AG09309 (cell line): ENCODE results near the gene NRXN2.

Source experiments
- DNase-seq: peaks from one replicate; pipeline ENCODE4 v3.0.0-alpha.2; 2010; ENCODE audit warnings: low read depth
- H3K4me3 ChIP-seq: 2 replicates; pipeline ENCODE4 v1.5.1; 2011; ENCODE audit warnings: mild to moderate bottlenecking, low read depth, low read length, moderate library complexity; ENCODE audit not compliant: control insufficient read depth
- TF ChIP-seq, protein P1 (sequence below): IDR thresholded peaks from 2 replicates; pipeline ENCODE4 v1.5.1; 2011; ENCODE audit warnings: mild to moderate bottlenecking, low read depth, low read length, inconsistent platforms; ENCODE audit not compliant: insufficient read depth, control insufficient read depth; ENCODE audit errors: missing control alignments

The NRXN2 gene

GRCh38 chr11:64632654-64633053, 90.3 kb downstream of the NRXN2 start:
- no peak for DNase-seq
- H3K4me3 ChIP-seq: no peak overlapping the region
- TF ChIP-seq, protein P1, sequence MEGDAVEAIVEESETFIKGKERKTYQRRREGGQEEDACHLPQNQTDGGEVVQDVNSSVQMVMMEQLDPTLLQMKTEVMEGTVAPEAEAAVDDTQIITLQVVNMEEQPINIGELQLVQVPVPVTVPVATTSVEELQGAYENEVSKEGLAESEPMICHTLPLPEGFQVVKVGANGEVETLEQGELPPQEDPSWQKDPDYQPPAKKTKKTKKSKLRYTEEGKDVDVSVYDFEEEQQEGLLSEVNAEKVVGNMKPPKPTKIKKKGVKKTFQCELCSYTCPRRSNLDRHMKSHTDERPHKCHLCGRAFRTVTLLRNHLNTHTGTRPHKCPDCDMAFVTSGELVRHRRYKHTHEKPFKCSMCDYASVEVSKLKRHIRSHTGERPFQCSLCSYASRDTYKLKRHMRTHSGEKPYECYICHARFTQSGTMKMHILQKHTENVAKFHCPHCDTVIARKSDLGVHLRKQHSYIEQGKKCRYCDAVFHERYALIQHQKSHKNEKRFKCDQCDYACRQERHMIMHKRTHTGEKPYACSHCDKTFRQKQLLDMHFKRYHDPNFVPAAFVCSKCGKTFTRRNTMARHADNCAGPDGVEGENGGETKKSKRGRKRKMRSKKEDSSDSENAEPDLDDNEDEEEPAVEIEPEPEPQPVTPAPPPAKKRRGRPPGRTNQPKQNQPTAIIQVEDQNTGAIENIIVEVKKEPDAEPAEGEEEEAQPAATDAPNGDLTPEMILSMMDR: no peak

GRCh38 chr11:64632237-64632636, 90.8 kb downstream of the NRXN2 start:
- DNase-seq: no peak
- TF ChIP-seq, protein P1: no peak
- no peak overlapping the region for H3K4me3 ChIP-seq

DNA sequence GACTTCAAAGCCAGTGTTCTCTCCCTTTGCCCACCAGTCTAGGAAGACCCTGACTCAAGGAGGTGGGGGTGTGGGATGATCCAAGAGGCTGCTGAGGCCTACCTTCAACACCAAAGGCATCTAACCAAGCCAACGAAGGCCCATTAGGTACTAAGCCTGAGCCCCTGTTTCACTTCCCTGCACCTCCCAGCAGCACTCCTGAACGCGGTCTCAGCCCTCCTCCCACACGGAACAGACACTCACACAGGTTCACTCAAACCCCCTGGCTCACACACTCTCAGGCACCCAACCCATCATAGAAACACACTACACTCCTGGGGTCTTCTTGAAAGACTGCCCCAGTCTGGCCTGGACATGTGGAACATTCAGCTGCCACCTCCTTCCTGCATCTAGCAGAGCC, 91.3 kb downstream of the NRXN2 start:
- TF ChIP-seq, protein P1: no peak
- no peak overlapping the region for H3K4me3 ChIP-seq
- DNase-seq: no peak

- no peak overlapping the region for H3K4me3 ChIP-seq
- TF ChIP-seq, protein P1: no peak
- DNase-seq: no peak
Measured at GRCh38 chr11:64629796-64630562, 93.0 kb downstream of the NRXN2 start.

DNA sequence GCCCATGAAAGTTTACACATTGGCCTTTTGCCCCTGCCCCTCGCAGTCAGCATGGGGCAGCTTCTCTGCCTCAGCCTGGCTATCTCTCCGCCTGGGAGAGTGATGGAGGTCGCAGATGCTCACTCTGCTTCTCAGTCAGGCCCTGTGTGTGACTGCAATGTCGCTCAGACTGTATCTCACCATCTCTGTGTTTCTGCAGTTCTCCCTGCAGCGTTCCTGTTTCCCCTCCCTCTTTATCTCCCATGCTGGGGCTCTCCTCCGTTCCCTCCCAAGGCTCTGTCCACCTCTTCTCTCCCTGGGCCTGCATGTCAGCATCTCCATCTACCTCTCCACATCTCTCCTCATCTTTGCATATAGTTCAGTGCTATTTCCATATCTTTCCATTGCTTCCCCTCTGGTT, 93.9 kb downstream of the NRXN2 start:
- DNase-seq: no peak

GRCh38 chr11:64628596-64628995, 94.4 kb downstream of the NRXN2 start:
- TF ChIP-seq, protein P1: no peak
- no peak overlapping the region for H3K4me3 ChIP-seq
- DNase-seq: no peak

More for the DNA sequence above, 93.9 kb downstream of the NRXN2 start:
- no peak overlapping the region for H3K4me3 ChIP-seq
- TF ChIP-seq, protein P1: no peak
